ENCODE data around the gene PRKCH. TPM values are rescaled to one million over a fixed set of nuclear protein-coding genes. Genes with fewer than 3 reads are reported as not detected.

The PRKCH gene
- total and polyA plus RNA-seq, 10 of the 15 experiments (the other 5 are each of a cell fraction or from before 2014, with no cell fraction given): 10.7 to 140 (median 33.2) TPM

DNA sequence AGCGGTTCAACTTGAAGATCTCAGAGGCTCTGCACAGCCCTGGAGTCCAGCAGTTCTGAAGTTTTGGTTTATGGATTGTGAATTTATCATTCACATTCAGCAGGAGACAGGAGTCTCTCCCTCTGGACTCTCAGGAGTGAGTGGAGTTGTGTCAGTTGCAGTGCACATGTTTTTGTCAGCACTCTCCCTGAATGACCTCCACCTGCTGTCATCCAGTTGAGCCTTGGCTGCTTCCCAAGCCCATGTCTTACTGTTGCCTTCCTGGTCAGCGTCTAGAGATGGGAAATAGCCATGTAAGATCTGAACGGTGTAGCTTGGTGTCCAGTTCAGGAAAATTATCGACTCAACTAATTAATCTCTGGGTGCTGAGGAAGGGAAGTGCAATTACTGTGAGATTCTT is 133.2 kb downstream of the PRKCH start:
- no TSS peak for BruUV-seq (replicated peaks)
- Histone ChIP-seq H4K20me1 (ENCODE audit: control insufficient read depth, insufficient read depth) (no peaks in the 10 kb centered on the region), H2AFZ (ENCODE audit: control insufficient read depth, low read depth, low read length) (no peak overlapping the region), H3K4me1 (ENCODE audit: control insufficient read depth, insufficient read depth, low read length) (peaks cover 6% of the 10 kb centered on the region), H3K9me3 (replicated peaks; ENCODE audit: control insufficient read depth, insufficient read depth, low read length) (no peaks in the 10 kb centered on the region; the same call in 2 of the 3 replicates), H3K4me3 (no peak overlapping the region), H3K27me3 (replicated peaks in 1 of 2; ENCODE audit: control insufficient read depth in 2 of 2, insufficient read depth in 2 of 2, low read length in 1 of 2) (no peaks in the 10 kb centered on the region), H3K79me2 (ENCODE audit: control insufficient read depth, insufficient read depth, low read length) (no peaks in the 10 kb centered on the region; the same call in none of the 2 replicates), H3K4me2 (ENCODE audit: control insufficient read depth, insufficient read depth) (no peak overlapping the region), H3K9ac (ENCODE audit: control insufficient read depth, insufficient read depth, low read length) (no peak overlapping the region), H3K36me3 (ENCODE audit: control insufficient read depth in 2 of 2, insufficient read depth in 2 of 2, low read length in 1 of 2) (peaks cover 27 to 35% of the 10 kb centered on the region in 2 experiments), H3K27ac (ENCODE audit: control insufficient read depth, insufficient read depth) (no peak overlapping the region)
- DNase-seq (ENCODE audit: low read depth, low spot score) (no peak), FAIRE-seq (no peak), ATAC-seq (no peak)
- SMC1A ChIA-PET (ENCODE audit: uncharacterized antibody, unreplicated experiment): interaction anchor here (0.6 to 2.1 kb wide), 4 partner anchors 21 to 158 kb away, joined by 3 to 8 read pairs (median 4); partner anchors contain the start of gene PRKCH
- WGBS (ENCODE audit: insufficient coverage, insufficient replicate concordance, low lambda C conversion rate, missing lambda C conversion rate): 97% methylated on average over 4 of the region's 4 CpGs
- RAD21 ChIA-PET (ENCODE audit: unreplicated experiment): interaction anchor here (1.0 kb wide), 1 partner anchor 162 kb away, joined by 5 read pairs; no protein-coding TSS in a partner anchor
- intact Hi-C loops (cut with micrococcal nuclease; ENCODE audit: unreplicated experiment): no loop called here
- TF ChIP-seq SIN3A (IDR thresholded peaks at IDR 0.05; ENCODE audit: low read depth, low read length) (no peak), CBX5 (IDR thresholded peaks at IDR 0.05; ENCODE audit: low read depth) (no peak), MAX (IDR thresholded peaks at IDR 0.05; ENCODE audit: low read depth, low read length) (no peak), PAX5 (IDR thresholded peaks at IDR 0.05; ENCODE audit: borderline replicate concordance, low read depth, low read length) (no peak), POLR2AphosphoS2 (IDR thresholded peaks at IDR 0.05; ENCODE audit: low read depth, low read length) (no peak), FOXM1 (IDR thresholded peaks at IDR 0.05; ENCODE audit: low read depth, low read length) (no peak), RB1 (IDR thresholded peaks at IDR 0.05; ENCODE audit: borderline replicate concordance) (no peak), WRNIP1 (IDR thresholded peaks at IDR 0.05; ENCODE audit: borderline replicate concordance, low read depth, low read length) (no peak)
- TF ChIP-seq, protein P1, sequence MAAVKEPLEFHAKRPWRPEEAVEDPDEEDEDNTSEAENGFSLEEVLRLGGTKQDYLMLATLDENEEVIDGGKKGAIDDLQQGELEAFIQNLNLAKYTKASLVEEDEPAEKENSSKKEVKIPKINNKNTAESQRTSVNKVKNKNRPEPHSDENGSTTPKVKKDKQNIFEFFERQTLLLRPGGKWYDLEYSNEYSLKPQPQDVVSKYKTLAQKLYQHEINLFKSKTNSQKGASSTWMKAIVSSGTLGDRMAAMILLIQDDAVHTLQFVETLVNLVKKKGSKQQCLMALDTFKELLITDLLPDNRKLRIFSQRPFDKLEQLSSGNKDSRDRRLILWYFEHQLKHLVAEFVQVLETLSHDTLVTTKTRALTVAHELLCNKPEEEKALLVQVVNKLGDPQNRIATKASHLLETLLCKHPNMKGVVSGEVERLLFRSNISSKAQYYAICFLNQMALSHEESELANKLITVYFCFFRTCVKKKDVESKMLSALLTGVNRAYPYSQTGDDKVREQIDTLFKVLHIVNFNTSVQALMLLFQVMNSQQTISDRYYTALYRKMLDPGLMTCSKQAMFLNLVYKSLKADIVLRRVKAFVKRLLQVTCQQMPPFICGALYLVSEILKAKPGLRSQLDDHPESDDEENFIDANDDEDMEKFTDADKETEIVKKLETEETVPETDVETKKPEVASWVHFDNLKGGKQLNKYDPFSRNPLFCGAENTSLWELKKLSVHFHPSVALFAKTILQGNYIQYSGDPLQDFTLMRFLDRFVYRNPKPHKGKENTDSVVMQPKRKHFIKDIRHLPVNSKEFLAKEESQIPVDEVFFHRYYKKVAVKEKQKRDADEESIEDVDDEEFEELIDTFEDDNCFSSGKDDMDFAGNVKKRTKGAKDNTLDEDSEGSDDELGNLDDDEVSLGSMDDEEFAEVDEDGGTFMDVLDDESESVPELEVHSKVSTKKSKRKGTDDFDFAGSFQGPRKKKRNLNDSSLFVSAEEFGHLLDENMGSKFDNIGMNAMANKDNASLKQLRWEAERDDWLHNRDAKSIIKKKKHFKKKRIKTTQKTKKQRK (IDR thresholded peaks at IDR 0.05; ENCODE audit: low read depth, low read length): no peak
- TF ChIP-seq, protein P2, sequence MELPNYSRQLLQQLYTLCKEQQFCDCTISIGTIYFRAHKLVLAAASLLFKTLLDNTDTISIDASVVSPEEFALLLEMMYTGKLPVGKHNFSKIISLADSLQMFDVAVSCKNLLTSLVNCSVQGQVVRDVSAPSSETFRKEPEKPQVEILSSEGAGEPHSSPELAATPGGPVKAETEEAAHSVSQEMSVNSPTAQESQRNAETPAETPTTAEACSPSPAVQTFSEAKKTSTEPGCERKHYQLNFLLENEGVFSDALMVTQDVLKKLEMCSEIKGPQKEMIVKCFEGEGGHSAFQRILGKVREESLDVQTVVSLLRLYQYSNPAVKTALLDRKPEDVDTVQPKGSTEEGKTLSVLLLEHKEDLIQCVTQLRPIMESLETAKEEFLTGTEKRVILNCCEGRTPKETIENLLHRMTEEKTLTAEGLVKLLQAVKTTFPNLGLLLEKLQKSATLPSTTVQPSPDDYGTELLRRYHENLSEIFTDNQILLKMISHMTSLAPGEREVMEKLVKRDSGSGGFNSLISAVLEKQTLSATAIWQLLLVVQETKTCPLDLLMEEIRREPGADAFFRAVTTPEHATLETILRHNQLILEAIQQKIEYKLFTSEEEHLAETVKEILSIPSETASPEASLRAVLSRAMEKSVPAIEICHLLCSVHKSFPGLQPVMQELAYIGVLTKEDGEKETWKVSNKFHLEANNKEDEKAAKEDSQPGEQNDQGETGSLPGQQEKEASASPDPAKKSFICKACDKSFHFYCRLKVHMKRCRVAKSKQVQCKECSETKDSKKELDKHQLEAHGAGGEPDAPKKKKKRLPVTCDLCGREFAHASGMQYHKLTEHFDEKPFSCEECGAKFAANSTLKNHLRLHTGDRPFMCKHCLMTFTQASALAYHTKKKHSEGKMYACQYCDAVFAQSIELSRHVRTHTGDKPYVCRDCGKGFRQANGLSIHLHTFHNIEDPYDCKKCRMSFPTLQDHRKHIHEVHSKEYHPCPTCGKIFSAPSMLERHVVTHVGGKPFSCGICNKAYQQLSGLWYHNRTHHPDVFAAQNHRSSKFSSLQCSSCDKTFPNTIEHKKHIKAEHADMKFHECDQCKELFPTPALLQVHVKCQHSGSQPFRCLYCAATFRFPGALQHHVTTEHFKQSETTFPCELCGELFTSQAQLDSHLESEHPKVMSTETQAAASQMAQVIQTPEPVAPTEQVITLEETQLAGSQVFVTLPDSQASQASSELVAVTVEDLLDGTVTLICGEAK (IDR thresholded peaks at IDR 0.05; ENCODE audit: borderline replicate concordance): no peak
- TF ChIP-seq, protein P3, sequence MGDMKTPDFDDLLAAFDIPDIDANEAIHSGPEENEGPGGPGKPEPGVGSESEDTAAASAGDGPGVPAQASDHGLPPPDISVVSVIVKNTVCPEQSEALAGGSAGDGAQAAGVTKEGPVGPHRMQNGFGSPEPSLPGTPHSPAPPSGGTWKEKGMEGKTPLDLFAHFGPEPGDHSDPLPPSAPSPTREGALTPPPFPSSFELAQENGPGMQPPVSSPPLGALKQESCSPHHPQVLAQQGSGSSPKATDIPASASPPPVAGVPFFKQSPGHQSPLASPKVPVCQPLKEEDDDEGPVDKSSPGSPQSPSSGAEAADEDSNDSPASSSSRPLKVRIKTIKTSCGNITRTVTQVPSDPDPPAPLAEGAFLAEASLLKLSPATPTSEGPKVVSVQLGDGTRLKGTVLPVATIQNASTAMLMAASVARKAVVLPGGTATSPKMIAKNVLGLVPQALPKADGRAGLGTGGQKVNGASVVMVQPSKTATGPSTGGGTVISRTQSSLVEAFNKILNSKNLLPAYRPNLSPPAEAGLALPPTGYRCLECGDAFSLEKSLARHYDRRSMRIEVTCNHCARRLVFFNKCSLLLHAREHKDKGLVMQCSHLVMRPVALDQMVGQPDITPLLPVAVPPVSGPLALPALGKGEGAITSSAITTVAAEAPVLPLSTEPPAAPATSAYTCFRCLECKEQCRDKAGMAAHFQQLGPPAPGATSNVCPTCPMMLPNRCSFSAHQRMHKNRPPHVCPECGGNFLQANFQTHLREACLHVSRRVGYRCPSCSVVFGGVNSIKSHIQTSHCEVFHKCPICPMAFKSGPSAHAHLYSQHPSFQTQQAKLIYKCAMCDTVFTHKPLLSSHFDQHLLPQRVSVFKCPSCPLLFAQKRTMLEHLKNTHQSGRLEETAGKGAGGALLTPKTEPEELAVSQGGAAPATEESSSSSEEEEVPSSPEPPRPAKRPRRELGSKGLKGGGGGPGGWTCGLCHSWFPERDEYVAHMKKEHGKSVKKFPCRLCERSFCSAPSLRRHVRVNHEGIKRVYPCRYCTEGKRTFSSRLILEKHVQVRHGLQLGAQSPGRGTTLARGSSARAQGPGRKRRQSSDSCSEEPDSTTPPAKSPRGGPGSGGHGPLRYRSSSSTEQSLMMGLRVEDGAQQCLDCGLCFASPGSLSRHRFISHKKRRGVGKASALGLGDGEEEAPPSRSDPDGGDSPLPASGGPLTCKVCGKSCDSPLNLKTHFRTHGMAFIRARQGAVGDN (IDR thresholded peaks at IDR 0.05): no peak
- POLR2A ChIA-PET: no interaction called here
- in situ Hi-C loops (cut with MboI): no loop called here
- CTCF ChIA-PET: interaction anchor here (0.6 to 1.9 kb wide), 3 partner anchors 117 to 158 kb away, joined by 3 to 8 read pairs (median 7); no protein-coding TSS in a partner anchor

All from GM12878 (cell line).